SU-DHL-6 (cell line): ENCODE results near the gene CLEC16A.

ENCODE experiments used
- CTCF ChIP-seq: fragments of 200-600 bp; sonication (generic); IDR thresholded peaks from one replicate; pipeline ENCODE4 v1.5.1; 2017; ENCODE audit warnings: antibody characterized with exemption, mild to moderate bottlenecking, low read length, moderate library complexity; ENCODE audit not compliant: insufficient read depth, poor library complexity, severe bottlenecking
- EZH2phosphoT487 ChIP-seq: fragments of 200-600 bp; sonication (generic), shearing (Covaris generic); conservative IDR thresholded peaks from 2 replicates; pipeline ENCODE4 v1.6.1; 2018; ENCODE audit warnings: mild to moderate bottlenecking, antibody characterized with exemption, low read length, moderate library complexity, mixed read lengths

GRCh38 chr16:11143372-11144035 is 199.1 kb downstream of the CLEC16A start:
- TF ChIP-seq CTCF (no peak), EZH2phosphoT487 (no peak)
